DLD1 (cell line): ENCODE measurements around the gene ABCB11.
"Not testable (repeated sequence)": the region's sequence is repeated elsewhere in the genome, so short reads cannot be mapped to it uniquely, and the experiment has no call there.

ENCODE experiments used
- in situ Hi-C: cut with HindIII; loops from 2 replicates; pipeline ENCODE4 v1.10.0; 2017; ENCODE audit warnings: low sequenced_read_pairs

Gene ABCB11

GRCh38 chr2:169031202-169031601 lies at the start of gene ABCB11:
Gene ABCB11, minus strand, starts transcription at chr2:169031324. Its CDS starts 13,199 bp downstream, at chr2:169018125.
- in situ Hi-C loops, result no loop called here

DNA sequence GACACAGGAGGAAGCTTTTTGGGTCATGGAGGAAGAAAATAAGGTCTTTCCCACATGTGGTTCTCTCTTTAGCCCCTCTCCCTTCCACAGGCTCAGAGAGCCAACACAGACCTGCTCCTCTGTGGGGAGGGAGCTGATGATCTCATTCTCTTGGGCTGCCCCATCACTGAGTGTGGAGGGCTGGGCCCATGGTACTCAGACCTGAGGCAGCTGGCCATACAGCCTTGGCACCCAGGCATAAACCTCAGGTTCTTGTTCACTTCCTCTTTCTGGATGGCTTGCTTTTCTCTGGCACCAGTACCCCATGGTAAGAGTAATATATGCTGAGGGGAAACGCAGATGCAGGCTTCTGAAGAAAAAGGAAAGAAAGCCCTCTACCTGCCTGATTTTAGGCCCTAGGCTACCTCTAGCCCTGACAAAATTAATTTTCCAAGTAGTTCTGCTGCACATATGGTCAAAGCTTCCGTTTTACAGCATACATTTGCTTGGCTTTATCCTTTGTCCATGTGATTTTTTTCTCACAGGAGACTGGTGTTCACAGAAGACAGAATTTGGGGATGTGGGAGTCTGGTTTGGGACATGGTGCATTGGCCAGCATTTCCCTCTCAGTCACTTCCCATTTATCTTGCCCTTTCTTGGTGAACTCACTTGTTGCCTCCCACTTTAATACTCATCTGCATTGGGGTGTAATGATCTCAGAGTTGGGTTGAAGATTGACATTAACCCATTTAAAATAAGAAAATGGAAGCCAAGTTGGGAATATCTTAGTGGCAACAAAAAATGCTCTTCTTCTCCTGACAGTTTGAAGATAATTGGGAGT lies 49.3 kb upstream of the ABCB11 start:
- in situ Hi-C loops, result loop anchor here (25.0 kb wide), 1 partner anchor 118 kb away; no protein-coding TSS in a partner anchor

- in situ Hi-C loops, result loop anchor here (25.0 kb wide), 1 partner anchor 115 kb away; no protein-coding TSS in a partner anchor
Observed at GRCh38 chr2:169077674-169078240, 46.6 kb upstream of the ABCB11 start.

DNA sequence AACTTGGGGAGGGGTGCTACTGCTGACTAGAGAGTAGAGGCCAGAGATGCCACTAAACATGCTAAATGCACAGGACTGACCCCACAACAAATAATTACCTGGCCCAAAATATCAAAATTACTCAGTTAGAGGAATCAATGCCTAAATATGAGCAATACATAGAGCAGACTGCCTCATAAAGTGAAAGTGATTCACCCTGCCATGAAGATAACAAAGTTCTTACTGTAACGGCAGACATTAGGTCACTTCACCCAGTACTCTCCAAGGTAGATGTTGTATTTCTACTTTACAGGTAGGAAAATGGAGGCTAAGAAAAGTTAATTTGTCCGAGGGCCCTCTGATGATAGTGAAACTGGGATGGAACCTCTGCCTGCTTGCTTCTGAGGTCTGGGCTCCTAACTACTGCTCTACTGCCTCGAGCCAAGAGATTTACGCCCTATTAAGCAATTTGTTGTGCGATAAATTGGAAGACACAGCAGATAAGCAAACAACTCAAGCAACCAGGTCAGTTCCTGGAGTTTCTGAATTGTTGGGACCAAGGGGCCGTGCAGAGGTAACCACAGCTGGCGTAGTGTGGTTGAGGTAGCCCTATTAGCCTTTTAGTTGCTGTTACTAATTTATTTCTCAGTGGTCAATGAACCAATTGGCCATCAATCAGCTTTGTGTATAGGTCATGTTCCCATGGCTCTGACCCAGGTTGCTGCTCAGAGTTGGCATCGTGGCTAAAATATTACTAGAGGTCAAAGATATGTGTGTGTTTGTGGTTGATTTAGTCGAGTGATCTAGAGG lies 43.0 kb upstream of the ABCB11 start:
- in situ Hi-C loops, result no loop called here

- in situ Hi-C loops, result no loop called here
Observed at GRCh38 chr2:169073211-169073962, 42.3 kb upstream of the ABCB11 start.

- in situ Hi-C loops, result no loop called here
Observed at GRCh38 chr2:169072163-169072925, 41.2 kb upstream of the ABCB11 start.

GRCh38 chr2:169071455-169071854 lies 40.3 kb upstream of the ABCB11 start:
- in situ Hi-C loops, result no loop called here

GRCh38 chr2:169069833-169070232 lies 38.7 kb upstream of the ABCB11 start:
- in situ Hi-C loops, result no loop called here

GRCh38 chr2:169069341-169069740 lies 38.2 kb upstream of the ABCB11 start, which contains the start of gene DHRS9:
Gene DHRS9, plus strand, starts transcription at chr2:169069563. Its CDS starts 12,019 bp downstream, at chr2:169081582.
- in situ Hi-C loops, result no loop called here

- in situ Hi-C loops, result no loop called here
Observed at GRCh38 chr2:169066897-169067296, 35.8 kb upstream of the ABCB11 start.

DNA sequence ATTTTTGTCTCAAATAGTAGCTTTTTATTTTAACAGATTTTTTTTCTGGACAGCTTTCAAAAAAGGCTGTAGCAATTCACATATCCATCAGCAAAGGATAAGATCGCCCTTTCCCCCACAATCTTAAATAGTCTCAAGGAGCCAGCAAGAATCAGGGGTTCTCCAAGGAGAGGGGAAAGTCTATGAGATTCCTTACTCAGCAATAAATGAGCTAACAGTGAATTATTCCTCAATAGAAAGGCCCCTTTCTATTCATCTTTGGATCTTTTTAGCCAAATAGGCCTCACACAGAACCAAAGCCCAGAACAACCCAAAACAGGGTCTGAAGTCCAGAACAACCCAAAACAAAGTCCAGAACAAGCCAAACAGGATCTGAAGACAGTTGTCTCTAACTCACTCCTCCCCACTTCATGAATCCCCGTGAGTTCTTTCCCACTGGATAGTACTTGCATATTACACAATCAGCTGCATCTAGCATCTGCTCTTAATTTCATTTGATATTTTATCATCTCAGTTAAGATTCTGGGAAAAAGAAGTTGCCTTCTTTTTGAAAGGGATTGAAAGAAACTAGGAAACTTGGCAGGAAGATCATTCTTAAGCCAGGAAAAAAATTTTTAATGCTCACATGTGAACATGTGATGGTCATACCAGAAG lies 34.9 kb upstream of the ABCB11 start:
- in situ Hi-C loops, result no loop called here

- in situ Hi-C loops, result no loop called here
Observed at GRCh38 chr2:169065422-169065821, 34.3 kb upstream of the ABCB11 start.

- in situ Hi-C loops, result not testable (repeated sequence)
Observed at GRCh38 chr2:169064199-169064598, 33.1 kb upstream of the ABCB11 start.

- in situ Hi-C loops, result not testable (repeated sequence)
Observed at GRCh38 chr2:169054575-169054974, 23.5 kb upstream of the ABCB11 start.

GRCh38 chr2:169050476-169051240 lies 19.5 kb upstream of the ABCB11 start:
- in situ Hi-C loops, result no loop called here

DNA sequence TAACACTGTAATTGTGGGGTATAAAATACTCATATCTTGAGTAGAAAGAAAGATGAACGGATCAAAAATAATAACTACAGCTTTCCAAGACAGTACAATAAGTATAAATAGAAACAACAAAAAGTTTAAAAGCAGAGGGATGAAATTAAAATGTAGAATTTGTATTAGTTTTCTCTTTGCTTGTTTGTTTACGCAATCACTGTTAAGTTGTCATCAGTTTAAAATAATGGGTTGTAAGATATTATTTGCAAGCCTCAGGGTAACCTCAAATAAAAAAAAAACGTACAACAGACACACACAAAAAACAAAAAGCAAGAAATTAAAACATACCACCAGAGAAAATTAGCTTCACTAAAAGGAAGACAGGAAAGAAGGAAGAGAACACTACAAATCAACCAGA lies 18.0 kb upstream of the ABCB11 start:
- in situ Hi-C loops, result no loop called here

- in situ Hi-C loops, result no loop called here
Observed at GRCh38 chr2:169047256-169048250, 16.4 kb upstream of the ABCB11 start.
